Kidney epithelial cell (primary cell): ENCODE results near the gene RPS27L. TPM values are rescaled to one million over a fixed set of nuclear protein-coding genes. Genes with fewer than 3 reads are reported as not detected.

Experiments
- DNase-seq: peaks from one replicate; pipeline ENCODE4 v3.0.0-alpha.2; 2010; ENCODE audit warnings: low read depth
- H3K27me3 ChIP-seq: 2 replicates; pipeline ENCODE4 v1.6.0; 2011; ENCODE audit warnings: low read length; ENCODE audit not compliant: control insufficient read depth, insufficient read depth
- H3K36me3 ChIP-seq: 2 replicates; pipeline ENCODE4 v1.5.1; 2011; ENCODE audit warnings: low read length; ENCODE audit not compliant: control insufficient read depth, insufficient read depth
- H3K4me3 ChIP-seq: 2 replicates; pipeline ENCODE4 v1.5.1; 2011; ENCODE audit warnings: low read depth, mild to moderate bottlenecking, control low read depth, low read length
- total RNA-seq: library from RNA; depleted of rRNA; stranded (reverse); fragments of >200 nt; gene quantifications from 2 replicates; pipeline ENCODE4 v1.2.3, GENCODE V29; 2015
- TF ChIP-seq, protein P1 (sequence below): IDR thresholded peaks from 2 replicates; pipeline ENCODE4 v1.5.1; 2011; ENCODE audit warnings: mild to moderate bottlenecking, moderate library complexity, low read length, control low read depth, inconsistent platforms; ENCODE audit not compliant: insufficient read depth, poor library complexity, severe bottlenecking

The RPS27L gene
- total RNA-seq, 1 donor from 2014 or later = 150 TPM

DNA sequence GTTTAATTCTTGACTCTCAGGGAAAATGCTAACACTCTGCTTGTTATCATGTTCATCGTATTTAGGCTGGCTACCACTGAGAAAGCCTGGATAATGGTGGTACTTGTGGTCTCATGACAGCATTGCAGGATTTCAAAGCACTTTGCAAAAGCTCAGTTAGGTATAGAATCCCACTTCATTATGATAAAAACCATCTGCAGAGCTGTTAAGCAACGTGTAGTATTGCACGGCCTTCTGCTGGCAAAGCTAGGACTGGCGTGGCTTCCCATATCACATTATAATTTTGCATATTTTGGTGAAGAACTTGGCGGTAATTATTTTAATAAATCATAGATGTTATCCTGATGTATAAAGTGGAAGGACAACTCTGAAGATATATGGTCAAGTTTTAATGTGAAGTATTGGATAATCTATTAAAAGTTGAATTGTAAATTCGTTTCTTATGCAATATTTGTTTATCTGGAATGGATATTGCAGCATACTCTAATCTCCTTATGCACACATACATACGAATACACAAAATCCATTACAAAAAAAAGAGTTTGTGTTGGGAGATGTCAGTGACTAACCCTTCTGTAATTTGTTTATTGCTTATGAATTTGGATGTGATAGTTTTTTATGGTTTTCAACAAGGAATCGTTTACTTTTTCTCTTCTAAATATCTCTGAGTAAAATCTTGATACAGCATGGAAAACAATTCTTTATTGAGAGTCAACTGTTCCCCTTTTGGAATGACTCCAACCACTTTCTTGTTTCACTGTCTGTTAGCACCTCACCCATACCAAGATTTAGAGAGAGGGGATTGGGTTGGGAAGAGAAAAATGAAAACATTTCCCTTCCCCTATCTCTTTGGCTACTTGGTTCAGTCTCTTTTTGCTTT lies 41.3 kb upstream of the RPS27L start:
- Histone ChIP-seq H3K4me3 (no peak overlapping the region), H3K36me3 (no peaks in the 10 kb centered on the region), H3K27me3 (no peaks in the 10 kb centered on the region)
- no peak for DNase-seq
- TF ChIP-seq, protein P1, sequence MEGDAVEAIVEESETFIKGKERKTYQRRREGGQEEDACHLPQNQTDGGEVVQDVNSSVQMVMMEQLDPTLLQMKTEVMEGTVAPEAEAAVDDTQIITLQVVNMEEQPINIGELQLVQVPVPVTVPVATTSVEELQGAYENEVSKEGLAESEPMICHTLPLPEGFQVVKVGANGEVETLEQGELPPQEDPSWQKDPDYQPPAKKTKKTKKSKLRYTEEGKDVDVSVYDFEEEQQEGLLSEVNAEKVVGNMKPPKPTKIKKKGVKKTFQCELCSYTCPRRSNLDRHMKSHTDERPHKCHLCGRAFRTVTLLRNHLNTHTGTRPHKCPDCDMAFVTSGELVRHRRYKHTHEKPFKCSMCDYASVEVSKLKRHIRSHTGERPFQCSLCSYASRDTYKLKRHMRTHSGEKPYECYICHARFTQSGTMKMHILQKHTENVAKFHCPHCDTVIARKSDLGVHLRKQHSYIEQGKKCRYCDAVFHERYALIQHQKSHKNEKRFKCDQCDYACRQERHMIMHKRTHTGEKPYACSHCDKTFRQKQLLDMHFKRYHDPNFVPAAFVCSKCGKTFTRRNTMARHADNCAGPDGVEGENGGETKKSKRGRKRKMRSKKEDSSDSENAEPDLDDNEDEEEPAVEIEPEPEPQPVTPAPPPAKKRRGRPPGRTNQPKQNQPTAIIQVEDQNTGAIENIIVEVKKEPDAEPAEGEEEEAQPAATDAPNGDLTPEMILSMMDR = no peak

DNA sequence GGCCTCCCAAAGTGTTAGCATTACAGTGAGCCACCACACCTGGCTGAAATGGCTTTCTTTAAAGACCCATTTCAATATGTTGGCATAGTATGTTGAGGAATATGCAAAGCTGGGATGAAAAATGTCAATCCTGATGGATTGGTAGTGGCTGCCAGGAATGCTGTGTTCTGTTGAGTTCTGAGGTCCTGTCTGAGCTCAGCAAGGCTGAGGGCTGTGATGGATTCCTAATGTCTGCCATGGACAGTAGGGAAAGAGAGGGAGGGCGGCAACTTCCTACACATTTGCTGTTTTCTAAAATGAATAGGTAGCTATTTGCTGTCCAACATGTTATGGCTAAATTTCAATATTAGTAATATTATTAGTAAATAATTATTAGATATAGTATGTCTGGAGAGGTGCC lies 40.3 kb upstream of the RPS27L start:
- H3K27me3 ChIP-seq = no peaks in the 10 kb centered on the region
- TF ChIP-seq, protein P1 = no peak
- no peak overlapping the region for H3K4me3 ChIP-seq
- no peaks in the 10 kb centered on the region for H3K36me3 ChIP-seq
- no peak for DNase-seq

DNA sequence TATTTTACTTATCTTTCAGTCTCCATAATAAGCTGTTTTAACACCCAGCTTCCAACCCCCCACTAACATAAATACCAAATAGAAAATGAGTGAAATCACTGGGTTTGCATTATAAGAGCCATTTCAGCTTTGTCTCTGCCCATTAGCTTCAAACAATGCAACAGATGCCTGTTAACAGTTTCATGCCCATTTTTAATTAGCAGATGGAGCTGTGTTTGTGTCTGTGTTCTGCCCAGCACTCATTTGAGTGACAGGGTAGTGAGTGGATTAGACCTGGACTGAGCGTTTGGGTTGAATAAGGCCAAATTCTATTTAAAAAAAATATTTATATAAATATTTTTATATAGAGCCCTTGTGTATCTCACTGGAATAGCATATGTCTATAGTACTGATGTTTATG lies 39.6 kb upstream of the RPS27L start:
- no peaks in the 10 kb centered on the region for H3K27me3 ChIP-seq
- H3K4me3 ChIP-seq = no peak overlapping the region
- no peak for DNase-seq
- TF ChIP-seq, protein P1 = no peak
- H3K36me3 ChIP-seq = no peaks in the 10 kb centered on the region

DNA sequence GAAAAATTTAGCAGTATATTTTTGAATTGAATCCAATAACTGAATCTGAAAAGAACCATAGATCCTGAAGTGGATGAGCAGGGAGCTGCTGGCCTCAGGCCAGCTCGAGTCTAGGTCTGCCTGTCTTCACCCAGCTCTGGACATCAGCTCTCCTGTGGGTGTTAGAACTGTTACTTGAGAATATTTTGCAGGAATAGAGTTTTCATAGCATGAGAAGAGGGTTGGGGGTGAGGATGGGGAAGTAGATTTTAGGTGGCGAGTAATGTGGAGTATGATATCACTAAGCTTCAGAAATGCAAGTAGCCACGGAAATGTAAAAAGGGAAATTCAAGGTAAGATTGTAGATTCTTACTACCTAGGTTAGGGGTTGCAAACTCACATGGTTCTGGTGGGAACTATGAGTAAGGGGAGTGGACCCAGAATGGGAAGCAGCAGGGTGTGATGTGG lies 38.3 kb upstream of the RPS27L start:
- H3K4me3 ChIP-seq = no peak overlapping the region
- DNase-seq = no peak
- no peaks in the 10 kb centered on the region for H3K27me3 ChIP-seq
- H3K36me3 ChIP-seq = no peaks in the 10 kb centered on the region
- TF ChIP-seq, protein P1 = no peak

DNA sequence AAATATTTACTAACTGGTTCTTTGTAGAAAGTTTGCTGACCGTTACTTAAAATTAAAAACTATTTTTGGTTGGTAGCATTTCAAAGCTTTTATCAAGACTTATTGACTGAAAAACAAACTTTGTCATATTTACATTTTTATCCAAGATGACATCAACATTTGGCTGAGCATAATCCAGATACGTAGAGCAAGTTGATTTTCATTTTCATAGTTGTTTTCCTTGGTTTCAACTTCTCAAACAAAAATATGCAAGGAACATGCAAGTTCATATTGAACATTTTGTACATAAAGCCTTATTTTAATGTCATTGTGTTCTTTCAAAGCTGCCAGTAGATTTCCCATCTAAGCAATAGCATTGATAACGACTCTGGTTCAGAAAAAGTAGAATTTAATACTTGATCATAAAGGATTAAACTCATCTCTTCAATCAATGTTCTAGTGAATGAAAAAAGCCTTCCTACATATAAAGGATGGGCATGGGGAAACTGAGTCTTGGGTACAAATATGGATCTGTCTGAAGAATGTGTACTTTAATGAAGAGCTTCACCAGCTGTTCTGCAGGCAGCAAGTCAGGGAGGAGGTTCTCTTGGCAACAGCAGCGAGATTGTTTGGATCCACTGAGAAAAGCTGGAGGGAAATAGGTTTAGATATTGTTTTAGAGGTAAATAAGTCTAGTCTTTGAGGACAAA lies 37.7 kb upstream of the RPS27L start:
- Histone ChIP-seq H3K4me3 (no peak overlapping the region), H3K36me3 (no peaks in the 10 kb centered on the region), H3K27me3 (no peaks in the 10 kb centered on the region)
- no peak for DNase-seq
- TF ChIP-seq, protein P1 = no peak
